H1 (cell line): Measurements from ENCODE around the gene IFNL1. TPM values are rescaled to one million over a fixed set of nuclear protein-coding genes. Genes with fewer than 3 reads are reported as not detected.

Source experiments
- CTCF ChIA-PET: fragments of 300-600 bp; sonication (Branson Sonifier 250); formaldehyde crosslinking; loops from one replicate; lab custom pipeline; 2021; ENCODE audit not compliant: partially characterized antibody; lab: Charles Lee
- POLR2A ChIA-PET: fragments of 300-600 bp; sonication (Branson Sonifier 250); formaldehyde crosslinking; loops from one replicate; lab custom pipeline; 2021; ENCODE audit warnings: inconsistent platforms; ENCODE audit not compliant: partially characterized antibody; lab: Charles Lee
- DNase-seq, 2 experiments: peaks; one replicate each; pipeline versions ENCODE4 v3.0.0 to v3.0.0-alpha.2; 2010 to 2022; ENCODE audit warnings: low spot score in 2 of 2, low read depth in 1 of 2, mixed read lengths in 1 of 2
- FAIRE-seq: peaks from 2 replicates; lab custom pipeline; 2011; peaks lifted over from hg19 to GRCh38; lab: Jason Lieb, UNC
- H2AFZ ChIP-seq: 2 replicates; pipeline ENCODE4 v1.8.1; 2012; ENCODE audit warnings: low read length, inconsistent platforms
- H2AK5ac ChIP-seq: 2 replicates; pipeline ENCODE4 v1.6.1; 2013; ENCODE audit warnings: low read depth, low read length
- H2BK120ac ChIP-seq: replicated peaks from 2 replicates; pipeline ENCODE3; 2013; ENCODE audit warnings: low read depth, low read length, inconsistent platforms
- H2BK12ac ChIP-seq: 2 replicates; pipeline ENCODE4 v1.6.1; 2013; ENCODE audit warnings: low read depth, low read length
- H2BK15ac ChIP-seq: 2 replicates; pipeline ENCODE4 v1.6.1; 2013; ENCODE audit warnings: low read length
- H2BK20ac ChIP-seq: 2 replicates; pipeline ENCODE4 v1.6.1; 2013; ENCODE audit warnings: low read length
- H2BK5ac ChIP-seq: 2 replicates; pipeline ENCODE4 v1.6.1; 2013; ENCODE audit warnings: low read depth, low read length
- H3K14ac ChIP-seq: 2 replicates; pipeline ENCODE4 v1.6.1; 2013; ENCODE audit warnings: inconsistent platforms; ENCODE audit not compliant: insufficient read length
- H3K18ac ChIP-seq: 2 replicates; pipeline ENCODE4 v1.6.1; 2013; ENCODE audit warnings: low read length; ENCODE audit errors: extremely low read depth
- H3K23ac ChIP-seq: 2 replicates; pipeline ENCODE4 v1.6.1; 2013; ENCODE audit warnings: inconsistent platforms; ENCODE audit not compliant: insufficient read length
- H3K23me2 ChIP-seq: 2 replicates; pipeline ENCODE4 v1.6.1; 2013; ENCODE audit warnings: low read depth, low read length
- H3K27ac ChIP-seq: 2 replicates; pipeline ENCODE4 v1.6.1; 2011; ENCODE audit warnings: low read depth, low read length, inconsistent platforms
- H3K27me3 ChIP-seq, 4 experiments: replicated peaks in 1 of 4; 1 replicate in 1 of 4; 2 replicates in 3 of 4; pipeline versions ENCODE4 v1.6.1 to v1.8.1; 2011 to 2013; ENCODE audit warnings: low read length in 3 of 4, mild to moderate bottlenecking in 3 of 4, inconsistent platforms in 2 of 4, mixed read lengths in 2 of 4, moderate library complexity in 1 of 4; ENCODE audit not compliant: control insufficient read depth in 3 of 4, insufficient read depth in 3 of 4; ENCODE audit errors: extremely low read depth in 1 of 4
- H3K36me3 ChIP-seq, 4 experiments: 2 replicates each; pipeline versions ENCODE4 v1.6.1 to v1.8.1; 2011 to 2013; ENCODE audit warnings: mild to moderate bottlenecking in 4 of 4, low read length in 3 of 4, moderate library complexity in 2 of 4, control low read depth in 1 of 4, inconsistent platforms in 1 of 4; ENCODE audit not compliant: insufficient read depth in 4 of 4, control insufficient read depth in 2 of 4
- H3K4ac ChIP-seq: replicated peaks from 2 replicates; pipeline ENCODE3; 2013; ENCODE audit warnings: low read length, low read depth, mixed read lengths, inconsistent platforms; ENCODE audit not compliant: insufficient read length
- H3K4me1 ChIP-seq, 4 experiments: replicated peaks in 1 of 4; 1 replicate in 1 of 4; 2 replicates in 3 of 4; pipeline versions ENCODE4 v1.6.1 to v1.8.1; 2011 to 2013; ENCODE audit warnings: low read length in 3 of 4, inconsistent platforms in 2 of 4, mixed read lengths in 1 of 4; ENCODE audit not compliant: insufficient read depth in 4 of 4, control insufficient read depth in 3 of 4
- H3K4me2 ChIP-seq, 2 experiments: 2 replicates each; pipeline versions ENCODE4 v1.6.1 to v1.8.1; 2011 to 2013; ENCODE audit warnings: low read depth in 2 of 2, low read length in 2 of 2, control low read depth in 1 of 2, inconsistent platforms in 1 of 2, mild to moderate bottlenecking in 1 of 2; ENCODE audit not compliant: insufficient read depth in 1 of 2
- H3K4me3 ChIP-seq, 4 experiments: fragments of 200-600, 300-600 bp in 1 of 4; sonication (generic), shearing (Covaris generic), sonication (Bioruptor Twin) in 1 of 4; 2 replicates each; pipeline versions ENCODE4 v1.5.1 to v1.8.1; 2011 to 2016; ENCODE audit warnings: low read length in 4 of 4, low read depth in 3 of 4, control low read depth in 2 of 4, inconsistent platforms in 2 of 4, mild to moderate bottlenecking in 2 of 4, mixed read lengths in 1 of 4, moderate library complexity in 1 of 4; ENCODE audit not compliant: insufficient read depth in 2 of 4; ENCODE audit errors: extremely low read depth in 1 of 4
- H3K56ac ChIP-seq: replicated peaks from 2 replicates; pipeline ENCODE3; 2013; ENCODE audit warnings: low read depth, mild to moderate bottlenecking, mixed read lengths, low read length, inconsistent platforms; ENCODE audit not compliant: insufficient read length
- H3K79me1 ChIP-seq: 2 replicates; pipeline ENCODE4 v1.6.1; 2013; ENCODE audit warnings: low read depth, low read length, control low read depth
- H3K79me2 ChIP-seq, 2 experiments: 2 replicates each; pipeline versions ENCODE4 v1.6.1 to v1.8.1; 2012 to 2013; ENCODE audit warnings: low read length in 2 of 2, mild to moderate bottlenecking in 2 of 2, inconsistent platforms in 1 of 2; ENCODE audit not compliant: insufficient read depth in 2 of 2, control insufficient read depth in 1 of 2
- H3K9ac ChIP-seq, 4 experiments: replicated peaks in 1 of 4; 1 replicate in 1 of 4; 2 replicates in 3 of 4; pipeline versions ENCODE4 v1.6.1 to v1.8.1; 2011 to 2013; ENCODE audit warnings: low read depth in 3 of 4, low read length in 3 of 4, control low read depth in 2 of 4, mild to moderate bottlenecking in 2 of 4, moderate library complexity in 2 of 4, inconsistent platforms in 1 of 4; ENCODE audit errors: extremely low read depth in 1 of 4
- H3K9me3 ChIP-seq, 2 experiments: 2 replicates each; pipeline versions ENCODE4 v1.6.1 to v1.8.1; 2012 to 2013; ENCODE audit warnings: mild to moderate bottlenecking in 2 of 2, moderate library complexity in 2 of 2, control low read depth in 1 of 2, inconsistent platforms in 1 of 2, low read depth in 1 of 2, low read length in 1 of 2, mixed read lengths in 1 of 2; ENCODE audit not compliant: insufficient read depth in 2 of 2
- H4K20me1 ChIP-seq, 2 experiments: replicated peaks in 1 of 2; 2 replicates each; pipeline versions ENCODE3 to v1.8.1; 2011 to 2013; ENCODE audit warnings: inconsistent platforms in 2 of 2, low read length in 2 of 2, mild to moderate bottlenecking in 1 of 2; ENCODE audit not compliant: insufficient read depth in 2 of 2, control insufficient read depth in 1 of 2
- H4K5ac ChIP-seq: 2 replicates; pipeline ENCODE4 v1.6.1; 2013; ENCODE audit warnings: low read length, low read depth, mixed read lengths, inconsistent platforms; ENCODE audit not compliant: insufficient read length
- H4K8ac ChIP-seq: 2 replicates; pipeline ENCODE4 v1.8.0; 2013; ENCODE audit warnings: mild to moderate bottlenecking, moderate library complexity, low read length, inconsistent platforms; ENCODE audit not compliant: insufficient read depth; ENCODE audit errors: extremely low read depth
- H4K91ac ChIP-seq: replicated peaks from 2 replicates; pipeline ENCODE3; 2013; ENCODE audit warnings: low read length, mixed read lengths, inconsistent platforms; ENCODE audit not compliant: insufficient read length
- RAD21 ChIP-seq, 2 experiments: IDR thresholded peaks in 1 of 2; conservative IDR thresholded peaks in 1 of 2; 2 replicates each; pipeline ENCODE4 v1.6.1; 2011; ENCODE audit warnings: low read depth in 2 of 2, low read length in 2 of 2, improper control_type of control experiment in 1 of 2, inconsistent platforms in 1 of 2, mild to moderate bottlenecking in 1 of 2, moderate library complexity in 1 of 2
- WGBS, 2 experiments: shearing (Covaris generic) in 1 of 2; methylation state at CpG; one replicate each; pipeline versions ENCODE4 v1.1.6 to v1.1.7; 2013 to 2015; ENCODE audit warnings: low lambda C conversion rate in 2 of 2, mixed read lengths in 2 of 2, inconsistent platforms in 1 of 2, low coverage in 1 of 2, missing lambda C conversion rate in 1 of 2; ENCODE audit not compliant: insufficient replicate concordance in 2 of 2, insufficient coverage in 1 of 2, insufficient read length in 1 of 2; ENCODE audit errors: extremely low coverage in 1 of 2, missing lambda C conversion rate in 1 of 2; 5-methylcytosine and 5-hydroxymethylcytosine counted together
- polyA plus RNA-seq, 7 experiments: library from polyadenylated mRNA; depleted of rRNA in 3 of 7; stranded (reverse) in 5 of 7; unstranded in 2 of 7; fragments of >200 nt in 5 of 7; fragments of 200-250 nt in 2 of 7; gene quantifications; 1 replicate in 5 of 7; 2 replicates in 1 of 7; 4 replicates in 1 of 7; pipeline versions ENCODE4 v1.2.1 to v1.2.3, GENCODE V29; 2011 to 2013; ENCODE audit warnings: missing spikeins in 2 of 7, mixed read lengths in 2 of 7
- total RNA-seq: library from RNA; stranded (reverse); fragmentation: NEBNext Ultra II Directional; extraction: Animal tissue kit (Norgen Biotek cat#: 25700); gene quantifications from 2 replicates; pipeline ENCODE4 v1.2.1, GENCODE V29; 2021

The IFNL1 gene
- total and polyA plus RNA-seq, 2 of the 8 experiments (the other 6 are each of a cell fraction or from before 2014, with no cell fraction given), result not detected

DNA sequence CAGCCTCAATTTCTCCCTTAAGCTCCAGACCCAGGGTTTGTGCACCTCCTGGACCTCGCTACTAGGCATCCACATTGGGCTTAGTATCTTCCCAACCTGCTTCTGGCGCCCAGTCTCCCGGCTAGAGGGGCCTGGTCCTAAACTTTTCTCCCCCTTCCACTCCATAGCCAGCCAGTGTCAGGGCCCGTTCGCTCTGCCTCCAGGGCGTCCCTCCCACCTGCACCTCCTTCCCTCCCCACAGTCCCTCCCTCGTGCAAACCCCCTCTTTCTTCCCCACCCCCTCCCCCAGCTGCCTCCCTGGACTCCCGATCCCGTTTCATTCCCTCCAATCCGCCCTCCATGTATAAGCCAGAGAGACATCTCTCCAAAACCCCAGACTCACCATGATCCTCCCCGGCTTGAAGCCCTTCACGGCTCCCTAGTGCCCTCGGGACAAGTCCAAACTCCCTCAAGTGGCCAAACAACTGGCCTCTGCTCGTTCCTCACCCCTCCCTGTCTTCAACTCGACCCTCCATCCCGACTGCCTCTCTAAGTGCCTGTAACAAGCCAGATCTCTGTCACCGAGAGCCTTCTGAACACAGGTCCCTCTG lies 45.0 kb downstream of the IFNL1 start:
- Histone ChIP-seq H3K23ac (no peak overlapping the region), H2BK15ac (no peak overlapping the region)
- CTCF ChIA-PET, result interaction anchor here (1.0 kb wide), 1 partner anchor 109 kb away, joined by 4 read pairs; no protein-coding TSS in a partner anchor
- TF ChIP-seq RAD21 (IDR thresholded peaks at IDR 0.05 in 1 of 2, conservative IDR thresholded peaks at IDR 0.05 in 1 of 2; ENCODE audit: low read depth in 2 of 2, low read length in 2 of 2), result peak in 1 of 2 experiments; percentile 1; a peak in 1 of 4 replicates

More for the DNA sequence above, 45.0 kb downstream of the IFNL1 start:
- DNase-seq (peak in 1 of 2 experiments; percentile 64), FAIRE-seq (no peak)
- POLR2A ChIA-PET, result interaction anchor here (2.2 kb wide), 1 partner anchor 62 kb away, joined by 8 read pairs; no protein-coding TSS in a partner anchor
- H3K4me1 ChIP-seq, result peaks cover 2 to 9% (median 3%) of the 10 kb centered on the region in 4 experiments; a peak in 4 of 7 replicates
- H2BK20ac ChIP-seq, result no peak overlapping the region
- H4K20me1 ChIP-seq, result peaks cover 6 to 11% of the 10 kb centered on the region in 2 experiments
- WGBS, 2 experiments, result 11% methylated on average over 12 of the region's 17 CpGs; no CpG with 5 or more reads in 1 of the 2 experiments
- H3K14ac ChIP-seq, result no peak overlapping the region
- peaks cover 15% of the 10 kb centered on the region for H3K23me2 ChIP-seq
- H3K79me2 ChIP-seq, result peaks cover 0 to 24% of the 10 kb centered on the region in 2 experiments; a peak in 2 of 4 replicates
- no peak overlapping the region for H3K4ac ChIP-seq
- H2BK5ac ChIP-seq, result no peak overlapping the region
- no peak overlapping the region for H2AK5ac ChIP-seq
- H3K79me1 ChIP-seq, result peaks cover 6% of the 10 kb centered on the region
- 0 out of 8 replicates have a peak, but pooled peaks cover 0 to 4% (median 0%) of the 10 kb centered on the region in 4 experiments for H3K36me3 ChIP-seq
- H2BK12ac ChIP-seq, result no peak overlapping the region
- H4K5ac ChIP-seq, result peak overlapping the region; percentile 55
- H3K27me3 ChIP-seq, result no peaks in the 10 kb centered on the region
- no peaks in the 10 kb centered on the region for H3K9me3 ChIP-seq
- H3K27ac ChIP-seq, result peak overlapping the region; percentile 43; the same call in 1 of the 2 replicates
- H3K4me2 ChIP-seq, result peak overlapping the region; percentile 88 to 90
- no peak overlapping the region for H4K91ac ChIP-seq
- no peak overlapping the region for H2BK120ac ChIP-seq
- H3K9ac ChIP-seq, result peak overlapping the region in 3 of 4 experiments; percentile 46 to 79 (median 69); a peak in 6 of 7 replicates
- H3K18ac ChIP-seq, result no peak overlapping the region
- no peak overlapping the region for H3K56ac ChIP-seq
- peak overlapping the region; percentile 39; the same call in 1 of the 2 replicates for H4K8ac ChIP-seq
- peak overlapping the region; percentile 99 for H2AFZ ChIP-seq
- H3K4me3 ChIP-seq, result peak overlapping the region; percentile 83 to 98 (median 94)
